Calu3 (cell line): ENCODE results near the gene PODXL. TPM values are rescaled to one million over a fixed set of nuclear protein-coding genes. Genes with fewer than 3 reads are reported as not detected.

ENCODE experiments used
- BruUV-seq: library from RNA; stranded (reverse); fragments of 400-500 nt; replicated peaks from 2 replicates; lab custom pipeline; 2021; lab: Mats Ljungman, UMichigan
- CTCF ChIA-PET: fragments of 300-600 bp; sonication (Branson Sonifier 250); formaldehyde crosslinking; loops from one replicate; lab custom pipeline; 2022; ENCODE audit warnings: antibody characterized with exemption; lab: Charles Lee
- DNase-seq: peaks from one replicate; pipeline ENCODE4 v3.0.0; 2022
- H3K27ac Mint-ChIP-seq: one replicate; pipeline ENCODE4 v1.8.0; 2022; ENCODE audit warnings: mixed read lengths; ENCODE audit not compliant: unreplicated experiment
- H3K27me3 Mint-ChIP-seq: one replicate; pipeline ENCODE4 v1.8.0; 2022; ENCODE audit warnings: mixed read lengths; ENCODE audit not compliant: unreplicated experiment
- H3K36me3 Mint-ChIP-seq: one replicate; pipeline ENCODE4 v1.8.0; 2022; ENCODE audit warnings: mild to moderate bottlenecking, moderate library complexity, mixed read lengths; ENCODE audit not compliant: insufficient read depth, unreplicated experiment
- H3K4me1 Mint-ChIP-seq: one replicate; pipeline ENCODE4 v1.8.0; 2022; ENCODE audit warnings: mild to moderate bottlenecking, low read depth, mixed read lengths; ENCODE audit not compliant: unreplicated experiment
- H3K4me3 Mint-ChIP-seq: one replicate; pipeline ENCODE4 v1.8.0; 2022; ENCODE audit warnings: mild to moderate bottlenecking, low read depth, moderate library complexity, mixed read lengths; ENCODE audit not compliant: unreplicated experiment
- H3K9me3 Mint-ChIP-seq: one replicate; pipeline ENCODE4 v1.8.0; 2022; ENCODE audit warnings: low read depth, mixed read lengths; ENCODE audit not compliant: unreplicated experiment
- intact Hi-C: fragments of 100-400 bp; cut with micrococcal nuclease; formaldehyde crosslinking; loops from one replicate; pipeline ENCODE4 v1.10.0; 2022; ENCODE audit not compliant: unreplicated experiment
- total RNA-seq: library from RNA; stranded (reverse); gene quantifications from 2 replicates; pipeline ENCODE4 v1.2.3, GENCODE V29; 2022
- TF ChIP-seq, protein P1 (sequence below): fragments of 200-600 bp; IDR thresholded peaks from one replicate; pipeline ENCODE4 v1.8.0; 2022; ENCODE audit warnings: antibody characterized with exemption; ENCODE audit not compliant: unreplicated experiment

PODXL gene
- total RNA-seq, 1 experiment from 2014 or later, result 15.5 TPM

DNA sequence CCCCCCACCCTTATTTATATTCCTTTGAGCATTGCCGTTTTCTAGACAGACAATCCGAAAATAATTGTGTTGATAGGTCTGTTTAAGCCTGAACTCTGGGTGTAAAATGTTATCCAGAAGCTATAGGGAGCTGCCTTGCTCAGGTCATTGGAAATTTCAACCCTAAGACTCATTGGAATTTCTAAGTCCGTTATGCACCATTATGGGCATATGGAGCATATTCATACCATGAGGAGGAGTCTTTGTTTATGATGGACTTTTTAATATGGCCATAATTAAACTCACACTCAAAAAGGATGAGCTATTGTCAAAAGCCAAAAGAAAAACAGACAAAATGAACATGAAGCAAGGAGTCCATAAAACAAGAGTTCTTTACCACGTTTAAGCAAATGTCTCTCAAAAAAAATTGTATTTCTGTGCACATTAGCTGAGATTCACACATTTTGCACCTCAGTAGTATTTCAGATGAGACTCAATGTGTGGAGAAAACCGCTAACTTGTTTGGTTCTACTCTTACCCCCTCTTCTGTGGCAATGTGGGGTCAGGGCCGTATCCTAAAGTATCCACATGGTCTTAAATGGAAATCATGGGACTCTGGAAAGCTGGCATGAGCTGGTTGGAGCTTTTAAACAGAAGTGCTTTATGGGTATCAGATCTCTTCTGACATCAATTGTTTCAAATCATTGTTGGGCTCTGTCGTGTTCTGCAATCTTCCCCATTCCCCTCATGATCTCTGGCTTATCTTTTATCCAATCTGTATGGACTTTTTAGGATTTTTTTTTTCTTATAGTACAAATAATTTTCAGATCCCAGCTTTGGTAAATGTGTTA, 60.5 kb downstream of the PODXL start:
- Mint-ChIP-seq H3K36me3 (no peaks in the 10 kb centered on the region), H3K27me3 (no peaks in the 10 kb centered on the region)
- CTCF ChIA-PET, result no interaction called here

DNA sequence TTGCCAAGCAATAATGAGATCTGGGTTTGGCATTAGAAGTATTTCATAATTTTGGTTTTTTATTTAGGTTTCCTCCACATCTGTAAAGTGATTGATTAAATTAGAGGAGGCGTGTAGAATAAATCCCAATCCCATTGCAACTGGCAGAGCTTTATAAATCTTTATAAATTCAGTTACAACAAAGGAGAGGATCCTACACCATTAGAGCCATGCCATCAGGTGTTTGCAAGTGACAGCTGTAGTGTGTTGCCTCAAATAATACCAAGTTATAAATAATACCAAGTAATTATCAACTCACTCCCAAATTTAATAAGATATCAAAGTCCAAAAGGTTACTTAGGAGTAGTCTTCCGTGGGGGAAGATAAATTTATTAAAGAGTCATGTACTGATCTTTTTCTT, 62.2 kb downstream of the PODXL start:
- H3K9me3 Mint-ChIP-seq, result no peaks in the 10 kb centered on the region

More for the DNA sequence above, 60.5 kb downstream of the PODXL start:
- BruUV-seq, result no TSS peak
- no peak for DNase-seq
- no peaks in the 10 kb centered on the region for H3K4me1 Mint-ChIP-seq
- intact Hi-C loops, result no loop called here
- TF ChIP-seq, protein P1, sequence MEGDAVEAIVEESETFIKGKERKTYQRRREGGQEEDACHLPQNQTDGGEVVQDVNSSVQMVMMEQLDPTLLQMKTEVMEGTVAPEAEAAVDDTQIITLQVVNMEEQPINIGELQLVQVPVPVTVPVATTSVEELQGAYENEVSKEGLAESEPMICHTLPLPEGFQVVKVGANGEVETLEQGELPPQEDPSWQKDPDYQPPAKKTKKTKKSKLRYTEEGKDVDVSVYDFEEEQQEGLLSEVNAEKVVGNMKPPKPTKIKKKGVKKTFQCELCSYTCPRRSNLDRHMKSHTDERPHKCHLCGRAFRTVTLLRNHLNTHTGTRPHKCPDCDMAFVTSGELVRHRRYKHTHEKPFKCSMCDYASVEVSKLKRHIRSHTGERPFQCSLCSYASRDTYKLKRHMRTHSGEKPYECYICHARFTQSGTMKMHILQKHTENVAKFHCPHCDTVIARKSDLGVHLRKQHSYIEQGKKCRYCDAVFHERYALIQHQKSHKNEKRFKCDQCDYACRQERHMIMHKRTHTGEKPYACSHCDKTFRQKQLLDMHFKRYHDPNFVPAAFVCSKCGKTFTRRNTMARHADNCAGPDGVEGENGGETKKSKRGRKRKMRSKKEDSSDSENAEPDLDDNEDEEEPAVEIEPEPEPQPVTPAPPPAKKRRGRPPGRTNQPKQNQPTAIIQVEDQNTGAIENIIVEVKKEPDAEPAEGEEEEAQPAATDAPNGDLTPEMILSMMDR, result no peak
- no peak overlapping the region for H3K27ac Mint-ChIP-seq
- H3K4me3 Mint-ChIP-seq, result no peak overlapping the region
- no peaks in the 10 kb centered on the region for H3K9me3 Mint-ChIP-seq

DNA sequence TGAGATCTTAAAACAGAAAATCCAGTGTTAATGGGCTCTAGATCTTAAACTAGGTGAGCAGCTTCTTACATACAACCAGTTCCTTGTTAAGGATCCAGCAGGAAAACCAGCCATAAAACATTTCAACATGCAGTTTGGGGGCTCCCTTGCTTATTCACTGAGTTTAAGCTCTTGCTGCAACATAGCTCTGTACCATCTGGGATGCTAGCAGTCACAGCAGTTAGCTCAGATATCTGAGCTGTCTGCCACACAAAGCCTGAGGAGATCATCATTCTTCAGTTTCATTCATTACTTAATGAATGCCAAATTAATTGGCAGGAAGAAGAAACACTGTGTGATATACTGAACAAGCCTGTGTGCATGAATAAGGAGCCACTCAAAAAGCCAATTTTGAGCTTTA, 62.8 kb downstream of the PODXL start:
- Mint-ChIP-seq H3K36me3 (no peaks in the 10 kb centered on the region), H3K4me1 (no peaks in the 10 kb centered on the region), H3K27me3 (no peaks in the 10 kb centered on the region), H3K27ac (no peak overlapping the region), H3K4me3 (no peak overlapping the region), H3K9me3 (no peaks in the 10 kb centered on the region)
- no peak for DNase-seq
- CTCF ChIA-PET, result interaction anchor here (0.6 kb wide), 1 partner anchor 31 kb away, joined by 3 read pairs; no protein-coding TSS in a partner anchor
- no TSS peak for BruUV-seq
- intact Hi-C loops, result no loop called here
- TF ChIP-seq, protein P1, result no peak

More for the DNA sequence above, 62.2 kb downstream of the PODXL start:
- TF ChIP-seq, protein P1, result no peak
- Mint-ChIP-seq H3K4me3 (no peak overlapping the region), H3K36me3 (no peaks in the 10 kb centered on the region), H3K27ac (no peak overlapping the region), H3K27me3 (no peaks in the 10 kb centered on the region), H3K4me1 (no peaks in the 10 kb centered on the region)
- BruUV-seq, result no TSS peak
- intact Hi-C loops, result no loop called here
- DNase-seq, result no peak
- CTCF ChIA-PET, result no interaction called here

DNA sequence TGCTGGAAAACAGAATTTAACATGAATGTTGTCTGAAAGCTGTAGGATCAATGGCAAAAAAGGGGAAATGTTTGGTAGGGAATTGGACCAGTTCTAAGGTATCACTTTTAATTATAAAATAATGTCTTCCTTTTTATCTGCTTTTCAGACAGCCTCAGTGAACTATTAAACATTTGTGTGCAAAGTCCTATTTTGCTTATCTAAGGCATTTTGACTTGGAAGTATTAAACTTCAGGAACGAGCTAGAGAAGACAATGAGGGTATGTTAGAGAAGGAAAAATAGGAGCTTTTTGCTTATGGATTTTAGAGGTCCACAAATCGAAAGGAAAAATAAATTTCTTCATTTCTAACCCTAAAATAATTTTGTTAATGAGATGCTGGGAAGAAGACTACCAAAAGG, 63.3 kb downstream of the PODXL start:
- no TSS peak for BruUV-seq

More for the DNA sequence above, 63.3 kb downstream of the PODXL start:
- Mint-ChIP-seq H3K27ac (no peak overlapping the region), H3K4me1 (no peaks in the 10 kb centered on the region), H3K27me3 (no peaks in the 10 kb centered on the region), H3K4me3 (no peak overlapping the region), H3K9me3 (no peaks in the 10 kb centered on the region), H3K36me3 (no peaks in the 10 kb centered on the region)
- DNase-seq, result no peak
- TF ChIP-seq, protein P1, result no peak
- CTCF ChIA-PET, result interaction anchor here (0.6 kb wide), 1 partner anchor 31 kb away, joined by 3 read pairs; no protein-coding TSS in a partner anchor
- intact Hi-C loops, result no loop called here
